Ectodermal cell (in vitro differentiated cells): Measurements from ENCODE around the gene TIAM1.

Experiments
- H3K27ac ChIP-seq: 2 replicates; pipeline ENCODE4 v1.7.0; 2013; ENCODE audit warnings: mild to moderate bottlenecking, low read depth, low read length; ENCODE audit not compliant: insufficient read depth, poor library complexity, severe bottlenecking
- H3K27me3 ChIP-seq: 2 replicates; pipeline ENCODE4 v1.7.0; 2013; ENCODE audit warnings: mild to moderate bottlenecking, low read length; ENCODE audit not compliant: insufficient read depth, control insufficient read depth, poor library complexity, severe bottlenecking
- H3K36me3 ChIP-seq: one replicate; pipeline ENCODE4 v1.7.0; 2013; ENCODE audit warnings: low read length; ENCODE audit not compliant: control insufficient read depth, insufficient read depth
- H3K4me1 ChIP-seq: one replicate; pipeline ENCODE4 v1.7.0; 2013; ENCODE audit warnings: low read length; ENCODE audit not compliant: control insufficient read depth, insufficient read depth
- H3K4me3 ChIP-seq: 2 replicates; pipeline ENCODE4 v1.7.0; 2013; ENCODE audit warnings: low read depth, low read length, control low read depth; ENCODE audit not compliant: insufficient read depth
- H3K9me3 ChIP-seq: 2 replicates; pipeline ENCODE4 v1.7.0; 2013; ENCODE audit warnings: mild to moderate bottlenecking, low read length, moderate library complexity; ENCODE audit not compliant: control insufficient read depth
- WGBS, 2 experiments: methylation state at CpG; one replicate each; pipeline ENCODE4 v1.1.7; 2013; ENCODE audit warnings: missing lambda C conversion rate in 2 of 2; 5-methylcytosine and 5-hydroxymethylcytosine counted together

The TIAM1 gene

GRCh38 chr21:31186916-31187315, 157.1 kb downstream of the TIAM1 start:
- Histone ChIP-seq H3K27ac (no peak overlapping the region), H3K4me3 (no peak overlapping the region), H3K36me3 (peaks cover 17% of the 10 kb centered on the region), H3K4me1 (no peaks in the 10 kb centered on the region), H3K27me3 (no peaks in the 10 kb centered on the region), H3K9me3 (no peaks in the 10 kb centered on the region)
- WGBS, 2 experiments = 82 to 85% methylated on average over 4 of the region's 4 CpGs

GRCh38 chr21:31185663-31186062, 158.4 kb downstream of the TIAM1 start:
- Histone ChIP-seq H3K4me1 (no peaks in the 10 kb centered on the region), H3K36me3 (peaks cover 10% of the 10 kb centered on the region), H3K27ac (no peak overlapping the region), H3K27me3 (no peaks in the 10 kb centered on the region), H3K9me3 (no peaks in the 10 kb centered on the region), H3K4me3 (no peak overlapping the region)
- WGBS, 2 experiments = 93 to 97% methylated on average over 3 of the region's 3 CpGs

- Histone ChIP-seq H3K9me3 (no peaks in the 10 kb centered on the region), H3K4me3 (no peak overlapping the region), H3K27ac (no peak overlapping the region), H3K4me1 (no peaks in the 10 kb centered on the region), H3K27me3 (no peaks in the 10 kb centered on the region), H3K36me3 (peaks cover 10% of the 10 kb centered on the region)
- WGBS, 2 experiments = 96 to 99% methylated on average over 4 to 6 of the region's 6 CpGs
Observed at GRCh38 chr21:31184876-31185275, 159.2 kb downstream of the TIAM1 start.

GRCh38 chr21:31184459-31184858, 159.6 kb downstream of the TIAM1 start:
- Histone ChIP-seq H3K27me3 (no peaks in the 10 kb centered on the region), H3K4me1 (no peaks in the 10 kb centered on the region), H3K4me3 (no peak overlapping the region), H3K9me3 (no peaks in the 10 kb centered on the region), H3K27ac (no peak overlapping the region), H3K36me3 (peaks cover 10% of the 10 kb centered on the region)
- WGBS, 2 experiments = 95 to 98% methylated on average over 6 of the region's 6 CpGs

- peaks cover 7% of the 10 kb centered on the region for H3K36me3 ChIP-seq
- no peaks in the 10 kb centered on the region for H3K4me1 ChIP-seq
- H3K4me3 ChIP-seq = no peak overlapping the region
- H3K27ac ChIP-seq = no peak overlapping the region
- 93 to 95% methylated on average over 24 of the region's 24 CpGs for WGBS, 2 experiments
- H3K27me3 ChIP-seq = no peaks in the 10 kb centered on the region
- H3K9me3 ChIP-seq = no peaks in the 10 kb centered on the region
Observed at GRCh38 chr21:31182231-31183140, 161.6 kb downstream of the TIAM1 start.

GRCh38 chr21:31181082-31181750, 162.8 kb downstream of the TIAM1 start:
- 93 to 94% methylated on average over 12 of the region's 12 CpGs for WGBS, 2 experiments
- H3K36me3 ChIP-seq = no peaks in the 10 kb centered on the region
- H3K27ac ChIP-seq = no peak overlapping the region
- no peaks in the 10 kb centered on the region for H3K27me3 ChIP-seq
- no peak overlapping the region for H3K4me3 ChIP-seq
- no peaks in the 10 kb centered on the region for H3K4me1 ChIP-seq
- no peaks in the 10 kb centered on the region for H3K9me3 ChIP-seq

- H3K9me3 ChIP-seq = no peaks in the 10 kb centered on the region
- no peaks in the 10 kb centered on the region for H3K27me3 ChIP-seq
- H3K4me1 ChIP-seq = no peaks in the 10 kb centered on the region
- H3K36me3 ChIP-seq = no peaks in the 10 kb centered on the region
- no peak overlapping the region for H3K27ac ChIP-seq
- H3K4me3 ChIP-seq = no peak overlapping the region
- 65 to 71% methylated on average over 5 of the region's 5 CpGs for WGBS, 2 experiments
Observed at GRCh38 chr21:31180256-31181081, 163.6 kb downstream of the TIAM1 start.

GRCh38 chr21:31176725-31177124, 167.3 kb downstream of the TIAM1 start:
- no peaks in the 10 kb centered on the region for H3K27me3 ChIP-seq
- H3K9me3 ChIP-seq = no peaks in the 10 kb centered on the region
- 95 to 96% methylated on average over 4 of the region's 4 CpGs for whole genome bisulfite sequencing, 2 experiments
- no peak overlapping the region for H3K4me3 ChIP-seq
- no peaks in the 10 kb centered on the region for H3K36me3 ChIP-seq
- peaks cover 23% of the 10 kb centered on the region for H3K4me1 ChIP-seq
- no peak overlapping the region for H3K27ac ChIP-seq

GRCh38 chr21:31176080-31176551, 167.9 kb downstream of the TIAM1 start:
- no peaks in the 10 kb centered on the region for H3K9me3 ChIP-seq
- no peaks in the 10 kb centered on the region for H3K27me3 ChIP-seq
- H3K4me1 ChIP-seq = peaks cover 23% of the 10 kb centered on the region
- H3K36me3 ChIP-seq = no peaks in the 10 kb centered on the region
- no peak overlapping the region for H3K4me3 ChIP-seq
- 94 to 100% methylated on average over 2 of the region's 2 CpGs for WGBS, 2 experiments
- no peak overlapping the region for H3K27ac ChIP-seq
